ENCODE measurements around the gene HBD. TPM values are rescaled to one million over a fixed set of nuclear protein-coding genes. Genes with fewer than 3 reads are reported as not detected.

The HBD gene
- not detected in 2 replicates for polyA plus RNA-seq (2011; rRNA removed)
- not detected in 2 replicates for polyA plus RNA-seq (2012; cell fraction: cytosol; rRNA removed)
- not detected in 2 replicates for polyA plus RNA-seq (2012; cell fraction: nucleus; rRNA removed)
- not detected in 3 replicates for polyA plus RNA-seq (2017; fragmentation: RNase III; extraction: RNeasy Plus Mini Kit Qiagen cat#74134 plus additional on column Dnase treatment)
- polyA minus RNA-seq (2011; rRNA and poly(A)+ RNA removed): not detected in 2 replicates

DNA sequence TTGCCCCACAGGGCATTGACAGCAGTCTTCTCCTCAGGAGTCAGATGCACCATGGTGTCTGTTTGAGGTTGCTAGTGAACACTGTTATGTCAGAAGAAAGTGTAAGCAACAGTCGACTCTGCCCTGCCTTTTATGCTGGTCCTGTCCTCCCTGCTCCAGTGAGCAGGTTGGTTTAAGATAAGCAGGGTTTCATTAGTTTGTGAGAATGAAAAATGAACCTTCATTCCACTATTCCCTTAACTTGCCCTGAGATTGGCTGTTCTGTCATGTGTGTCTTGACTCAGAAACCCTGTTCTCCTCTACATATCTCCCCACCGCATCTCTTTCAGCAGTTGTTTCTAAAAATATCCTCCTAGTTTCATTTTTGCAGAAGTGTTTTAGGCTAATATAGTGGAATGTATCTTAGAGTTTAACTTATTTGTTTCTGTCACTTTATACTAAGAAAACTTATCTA lies at the start of gene HBD:
HBD (minus strand) TSS at position 103 of the 454 bp plus-strand sequence; CDS start at position 53, 50 bp downstream.
- POLR2A ChIA-PET: no interaction called here

DNA sequence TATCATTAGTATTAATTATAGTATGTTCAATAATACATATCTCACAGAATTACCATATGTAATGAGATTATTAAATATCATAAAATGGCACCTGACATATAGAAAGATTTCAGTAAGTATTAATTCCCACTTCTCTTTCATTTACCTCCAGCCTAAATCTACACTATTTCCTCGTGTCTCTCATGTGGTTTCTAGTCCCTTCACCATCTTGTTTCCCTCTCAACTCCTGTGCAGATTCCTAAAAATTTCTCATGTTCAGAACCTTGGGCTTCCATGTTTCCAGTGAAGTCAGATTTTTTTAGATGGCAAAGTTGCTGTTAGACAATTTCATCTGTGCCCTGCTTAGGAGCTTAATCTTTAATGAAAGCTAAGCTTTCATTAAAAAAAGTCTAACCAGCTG lies 49.6 kb upstream of the HBD start:
- POLR2A ChIA-PET: no interaction called here
- no peak for TF ChIP-seq RCOR1 (IDR thresholded peaks at IDR 0.05; ENCODE audit: low read depth, low read length)
- Histone ChIP-seq H3K27ac (no peak overlapping the region), H3K9me3 (no peaks in the 10 kb centered on the region), H3K4me2 (no peak overlapping the region), H3K4me1 (peaks cover 18% of the 10 kb centered on the region), H3K4me3 (no peak overlapping the region)
- CTCF ChIA-PET: interaction anchor here (1.8 kb wide), 1 partner anchor 80 kb away, joined by 5 read pairs; no protein-coding TSS in a partner anchor
- no peak for DNase-seq (ENCODE audit: low read depth in 1 of 2, low spot score in 1 of 2)
- ATAC-seq: no peak
- WGBS (ENCODE audit: missing lambda C conversion rate): 48% methylated on average over 1 of the region's 1 CpG
- FAIRE-seq: no peak

More for the DNA sequence above, at the start of gene HBD:
- no peak for ATAC-seq
- FAIRE-seq: no peak
- no peak for DNase-seq (ENCODE audit: low read depth in 1 of 2, low spot score in 1 of 2)
- H3K27ac ChIP-seq: no peak within 1 kb of the TSS
- H3K4me3 ChIP-seq: no peak within 1 kb of the TSS
- WGBS (ENCODE audit: missing lambda C conversion rate): 17% methylated on average over 2 of the region's 2 CpGs
- no peak for TF ChIP-seq EP300 (IDR thresholded peaks at IDR 0.05)
- CTCF ChIA-PET: no interaction called here
- no peaks in the 10 kb centered on the region for H3K9me3 ChIP-seq
- H3K4me2 ChIP-seq: no peak within 1 kb of the TSS
- H3K4me1 ChIP-seq: no peaks in the 10 kb centered on the region

DNA sequence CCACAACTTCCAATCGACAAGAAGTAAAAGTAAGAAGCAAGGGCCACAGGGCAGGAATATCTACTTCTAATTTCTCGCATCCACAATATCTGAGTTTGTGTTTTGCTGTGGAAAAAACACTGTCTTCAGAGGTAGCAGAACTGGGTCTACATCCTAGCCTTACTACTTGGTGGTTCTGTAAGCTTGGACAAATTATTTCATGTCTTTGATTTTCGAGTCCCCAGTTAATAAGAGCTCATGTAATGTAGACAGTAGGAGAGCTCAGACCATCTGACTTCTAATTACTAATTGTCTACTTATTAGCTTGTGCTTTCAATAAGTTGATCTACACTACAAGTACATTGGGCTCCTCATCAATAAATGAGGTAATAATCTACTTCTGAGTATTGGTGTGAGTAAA lies 48.8 kb upstream of the HBD start:
- TF ChIP-seq NR3C1 (IDR thresholded peaks at IDR 0.05): no peak
- TF ChIP-seq POLR2A (IDR thresholded peaks at IDR 0.05; ENCODE audit: low read length): no peak
- TF ChIP-seq HDAC2 (IDR thresholded peaks at IDR 0.05): no peak
- no peak for TF ChIP-seq SREBF2 (IDR thresholded peaks at IDR 0.05)
- TF ChIP-seq ESRRA (IDR thresholded peaks at IDR 0.05; ENCODE audit: borderline replicate concordance, low read length): no peak
- no peak for TF ChIP-seq CHD2 (IDR thresholded peaks at IDR 0.05; ENCODE audit: low read length, partially characterized antibody)
- no peak for TF ChIP-seq BHLHE40 (IDR thresholded peaks at IDR 0.05; ENCODE audit: low read depth, low read length)
- TF ChIP-seq, protein P1, sequence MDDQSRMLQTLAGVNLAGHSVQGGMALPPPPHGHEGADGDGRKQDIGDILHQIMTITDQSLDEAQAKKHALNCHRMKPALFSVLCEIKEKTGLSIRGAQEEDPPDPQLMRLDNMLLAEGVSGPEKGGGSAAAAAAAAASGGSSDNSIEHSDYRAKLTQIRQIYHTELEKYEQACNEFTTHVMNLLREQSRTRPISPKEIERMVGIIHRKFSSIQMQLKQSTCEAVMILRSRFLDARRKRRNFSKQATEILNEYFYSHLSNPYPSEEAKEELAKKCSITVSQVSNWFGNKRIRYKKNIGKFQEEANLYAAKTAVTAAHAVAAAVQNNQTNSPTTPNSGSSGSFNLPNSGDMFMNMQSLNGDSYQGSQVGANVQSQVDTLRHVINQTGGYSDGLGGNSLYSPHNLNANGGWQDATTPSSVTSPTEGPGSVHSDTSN (IDR thresholded peaks at IDR 0.05): no peak
- TF ChIP-seq RAD21 (conservative IDR thresholded peaks at IDR 0.05 in 1 of 2, IDR thresholded peaks at IDR 0.05 in 1 of 2): no peak
- TF ChIP-seq, protein P2, sequence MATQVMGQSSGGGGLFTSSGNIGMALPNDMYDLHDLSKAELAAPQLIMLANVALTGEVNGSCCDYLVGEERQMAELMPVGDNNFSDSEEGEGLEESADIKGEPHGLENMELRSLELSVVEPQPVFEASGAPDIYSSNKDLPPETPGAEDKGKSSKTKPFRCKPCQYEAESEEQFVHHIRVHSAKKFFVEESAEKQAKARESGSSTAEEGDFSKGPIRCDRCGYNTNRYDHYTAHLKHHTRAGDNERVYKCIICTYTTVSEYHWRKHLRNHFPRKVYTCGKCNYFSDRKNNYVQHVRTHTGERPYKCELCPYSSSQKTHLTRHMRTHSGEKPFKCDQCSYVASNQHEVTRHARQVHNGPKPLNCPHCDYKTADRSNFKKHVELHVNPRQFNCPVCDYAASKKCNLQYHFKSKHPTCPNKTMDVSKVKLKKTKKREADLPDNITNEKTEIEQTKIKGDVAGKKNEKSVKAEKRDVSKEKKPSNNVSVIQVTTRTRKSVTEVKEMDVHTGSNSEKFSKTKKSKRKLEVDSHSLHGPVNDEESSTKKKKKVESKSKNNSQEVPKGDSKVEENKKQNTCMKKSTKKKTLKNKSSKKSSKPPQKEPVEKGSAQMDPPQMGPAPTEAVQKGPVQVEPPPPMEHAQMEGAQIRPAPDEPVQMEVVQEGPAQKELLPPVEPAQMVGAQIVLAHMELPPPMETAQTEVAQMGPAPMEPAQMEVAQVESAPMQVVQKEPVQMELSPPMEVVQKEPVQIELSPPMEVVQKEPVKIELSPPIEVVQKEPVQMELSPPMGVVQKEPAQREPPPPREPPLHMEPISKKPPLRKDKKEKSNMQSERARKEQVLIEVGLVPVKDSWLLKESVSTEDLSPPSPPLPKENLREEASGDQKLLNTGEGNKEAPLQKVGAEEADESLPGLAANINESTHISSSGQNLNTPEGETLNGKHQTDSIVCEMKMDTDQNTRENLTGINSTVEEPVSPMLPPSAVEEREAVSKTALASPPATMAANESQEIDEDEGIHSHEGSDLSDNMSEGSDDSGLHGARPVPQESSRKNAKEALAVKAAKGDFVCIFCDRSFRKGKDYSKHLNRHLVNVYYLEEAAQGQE (IDR thresholded peaks at IDR 0.05): no peak
- no peak for TF ChIP-seq EHMT2 (IDR thresholded peaks at IDR 0.05; ENCODE audit: low read depth)
- TF ChIP-seq, protein P3, sequence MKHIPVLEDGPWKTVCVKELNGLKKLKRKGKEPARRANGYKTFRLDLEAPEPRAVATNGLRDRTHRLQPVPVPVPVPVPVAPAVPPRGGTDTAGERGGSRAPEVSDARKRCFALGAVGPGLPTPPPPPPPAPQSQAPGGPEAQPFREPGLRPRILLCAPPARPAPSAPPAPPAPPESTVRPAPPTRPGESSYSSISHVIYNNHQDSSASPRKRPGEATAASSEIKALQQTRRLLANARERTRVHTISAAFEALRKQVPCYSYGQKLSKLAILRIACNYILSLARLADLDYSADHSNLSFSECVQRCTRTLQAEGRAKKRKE (CRISPR knock-in tag; IDR thresholded peaks at IDR 0.05; ENCODE audit: low read depth): no peak
- TF ChIP-seq NFE2L2 (conservative IDR thresholded peaks at IDR 0.05; ENCODE audit: low read length): no peak
- no peak for TF ChIP-seq FOSL2 (IDR thresholded peaks at IDR 0.05)
- TF ChIP-seq FOSL2 (CRISPR knock-in tag; IDR thresholded peaks at IDR 0.05): no peak
- TF ChIP-seq, protein P4, sequence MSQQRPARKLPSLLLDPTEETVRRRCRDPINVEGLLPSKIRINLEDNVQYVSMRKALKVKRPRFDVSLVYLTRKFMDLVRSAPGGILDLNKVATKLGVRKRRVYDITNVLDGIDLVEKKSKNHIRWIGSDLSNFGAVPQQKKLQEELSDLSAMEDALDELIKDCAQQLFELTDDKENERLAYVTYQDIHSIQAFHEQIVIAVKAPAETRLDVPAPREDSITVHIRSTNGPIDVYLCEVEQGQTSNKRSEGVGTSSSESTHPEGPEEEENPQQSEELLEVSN (IDR thresholded peaks at IDR 0.05; ENCODE audit: borderline replicate concordance, low read depth): no peak
- no peak for TF ChIP-seq TP53 (CRISPR knock-in tag; IDR thresholded peaks at IDR 0.05)
- no peak for TF ChIP-seq EHF (CRISPR knock-in tag; IDR thresholded peaks at IDR 0.05)
- TF ChIP-seq MAFK (IDR thresholded peaks at IDR 0.05; ENCODE audit: partially characterized antibody): no peak
- no peaks in the 10 kb centered on the region for H3K9me3 ChIP-seq
- WGBS (ENCODE audit: missing lambda C conversion rate): 74% methylated on average over 3 of the region's 3 CpGs
- CTCF ChIA-PET: interaction anchor here (1.0 kb wide), 1 partner anchor 85 kb away, joined by 3 read pairs; no protein-coding TSS in a partner anchor
- POLR2A ChIA-PET: no interaction called here
- H3K4me3 ChIP-seq: no peak overlapping the region
- H3K4me1 ChIP-seq: peaks cover 18% of the 10 kb centered on the region
- FAIRE-seq: no peak
- H3K4me2 ChIP-seq: no peak overlapping the region
- no peak for DNase-seq (ENCODE audit: low read depth in 1 of 2, low spot score in 1 of 2)
- peak overlapping the region in 1 of 2 experiments; percentile 52; a peak in 3 of 6 replicates for H3K27ac ChIP-seq
- no peak for ATAC-seq

All from A549 (cell line).